ENCODE measurements around the gene SFN.
"Not testable (repeated sequence)": the region's sequence is repeated elsewhere in the genome, so short reads cannot be mapped to it uniquely, and the experiment has no call there.

Gene SFN

GRCh38 chr1:26863685-26864077, 732 bp downstream of the SFN start:
- Histone ChIP-seq H3K4me1 (peaks cover 23% of the 10 kb centered on the region), H3K4me3 (peak overlapping the region; percentile 80), H3K4me2 (peak overlapping the region; percentile 99), H3K27ac (no peak overlapping the region), H3K9me3 (no peaks in the 10 kb centered on the region), H3K9ac (peak overlapping the region; percentile 78; the same call in 1 of the 2 replicates), H3K36me3 (no peaks in the 10 kb centered on the region), H3K27me3 (no peaks in the 10 kb centered on the region), H4K20me1 (no peaks in the 10 kb centered on the region)
- TF ChIP-seq Cebpa-rat (IDR thresholded peaks at IDR 0.05): no peak

GRCh38 chr1:26864610-26865480, 1.9 kb downstream of the SFN start:
- Histone ChIP-seq H3K4me2 (peak overlapping the region; percentile 99), H3K27me3 (no peaks in the 10 kb centered on the region), H3K4me1 (peaks cover 23% of the 10 kb centered on the region), H3K36me3 (no peaks in the 10 kb centered on the region), H3K4me3 (peak overlapping the region; percentile 80), H3K9ac (peak overlapping the region; percentile 87), H4K20me1 (no peaks in the 10 kb centered on the region), H3K9me3 (no peaks in the 10 kb centered on the region), H3K27ac (peak overlapping the region; percentile 87)
- TF ChIP-seq Cebpa-rat (IDR thresholded peaks at IDR 0.05): no peak

- not testable (repeated sequence) for H3K4me1 ChIP-seq, H3K27me3 ChIP-seq, H3K9ac ChIP-seq, H4K20me1 ChIP-seq, H3K9me3 ChIP-seq, H3K4me2 ChIP-seq, H3K4me3 ChIP-seq, H3K27ac ChIP-seq
- peaks cover 33% of the 10 kb centered on the region for H3K36me3 ChIP-seq
Measured at GRCh38 chr1:26873097-26873496, 10.1 kb downstream of the SFN start.

- no peak overlapping the region for H3K4me3 ChIP-seq
- no peak for TF ChIP-seq Cebpa-rat (IDR thresholded peaks at IDR 0.05)
- H3K27ac ChIP-seq: no peak overlapping the region
- H4K20me1 ChIP-seq: peaks cover 18% of the 10 kb centered on the region
- H3K4me1 ChIP-seq: no peaks in the 10 kb centered on the region
- no peaks in the 10 kb centered on the region for H3K27me3 ChIP-seq
- peak overlapping the region; percentile 52 for H3K9ac ChIP-seq
- no peak overlapping the region for H3K4me2 ChIP-seq
- H3K36me3 ChIP-seq: peaks cover 51% of the 10 kb centered on the region
- H3K9me3 ChIP-seq: no peaks in the 10 kb centered on the region
Measured at GRCh38 chr1:26874896-26875295, 11.9 kb downstream of the SFN start.

- Histone ChIP-seq H4K20me1 (peaks cover 29% of the 10 kb centered on the region), H3K27ac (no peak overlapping the region), H3K9me3 (no peaks in the 10 kb centered on the region), H3K4me3 (no peak overlapping the region), H3K9ac (peak overlapping the region; percentile 11; the same call in 1 of the 2 replicates), H3K4me1 (no peaks in the 10 kb centered on the region), H3K36me3 (peaks cover 75% of the 10 kb centered on the region), H3K4me2 (no peak overlapping the region), H3K27me3 (no peaks in the 10 kb centered on the region)
- TF ChIP-seq Cebpa-rat (IDR thresholded peaks at IDR 0.05): no peak
Measured at GRCh38 chr1:26877326-26877725, 14.4 kb downstream of the SFN start.

GRCh38 chr1:26879793-26880192, 16.8 kb downstream of the SFN start:
- Histone ChIP-seq H3K9ac (no peak overlapping the region), H3K4me2 (no peak overlapping the region), H3K9me3 (no peaks in the 10 kb centered on the region), H3K4me1 (no peaks in the 10 kb centered on the region), H3K36me3 (peaks cover 96% of the 10 kb centered on the region), H3K27me3 (no peaks in the 10 kb centered on the region), H3K27ac (no peak overlapping the region), H3K4me3 (no peak overlapping the region), H4K20me1 (peaks cover 41% of the 10 kb centered on the region)
- no peak for TF ChIP-seq Cebpa-rat (IDR thresholded peaks at IDR 0.05)

- peaks cover 58% of the 10 kb centered on the region for H4K20me1 ChIP-seq
Measured at GRCh38 chr1:26881611-26882010, 18.7 kb downstream of the SFN start.

GRCh38 chr1:26882696-26883463, 19.9 kb downstream of the SFN start:
- Histone ChIP-seq H3K9ac (no peak overlapping the region), H3K9me3 (no peaks in the 10 kb centered on the region), H3K27me3 (no peaks in the 10 kb centered on the region), H3K27ac (no peak overlapping the region), H3K4me1 (no peaks in the 10 kb centered on the region), H4K20me1 (peaks cover 68% of the 10 kb centered on the region), H3K36me3 (peaks cover 98% of the 10 kb centered on the region), H3K4me2 (no peak overlapping the region), H3K4me3 (no peak overlapping the region)
- no peak for TF ChIP-seq Cebpa-rat (IDR thresholded peaks at IDR 0.05)

More at GRCh38 chr1:26881611-26882010, 18.7 kb downstream of the SFN start:
- not testable (repeated sequence) for H3K4me2 ChIP-seq, H3K9ac ChIP-seq, H3K9me3 ChIP-seq, H3K27ac ChIP-seq, H3K4me3 ChIP-seq, H3K4me1 ChIP-seq, H3K27me3 ChIP-seq
- H3K36me3 ChIP-seq: peaks cover 98% of the 10 kb centered on the region

- Histone ChIP-seq H3K9ac (no peak overlapping the region), H3K4me1 (peaks cover 25% of the 10 kb centered on the region), H3K4me3 (no peak overlapping the region), H3K27ac (no peak overlapping the region), H4K20me1 (peaks cover 59% of the 10 kb centered on the region), H3K4me2 (no peak overlapping the region), H3K27me3 (no peaks in the 10 kb centered on the region), H3K36me3 (peaks cover 78% of the 10 kb centered on the region), H3K9me3 (no peaks in the 10 kb centered on the region)
- TF ChIP-seq Cebpa-rat (IDR thresholded peaks at IDR 0.05): no peak
Measured at GRCh38 chr1:26887125-26887524, 24.2 kb downstream of the SFN start.

GRCh38 chr1:26888231-26888630, 25.3 kb downstream of the SFN start:
- Histone ChIP-seq H4K20me1 (peaks cover 52% of the 10 kb centered on the region), H3K9ac (peak overlapping the region; percentile 90; the same call in 1 of the 2 replicates), H3K4me1 (peaks cover 25% of the 10 kb centered on the region), H3K4me2 (no peak overlapping the region), H3K27me3 (no peaks in the 10 kb centered on the region), H3K27ac (no peak overlapping the region), H3K9me3 (no peaks in the 10 kb centered on the region), H3K36me3 (peaks cover 78% of the 10 kb centered on the region), H3K4me3 (no peak overlapping the region)
- TF ChIP-seq Cebpa-rat (IDR thresholded peaks at IDR 0.05): no peak

Data from BLaER1 (cell line).